A673 (cell line): ENCODE measurements around the gene ATG7. TPM values are rescaled to one million over a fixed set of nuclear protein-coding genes. Genes with fewer than 3 reads are reported as not detected.

Experiments used
- BruUV-seq: library from RNA; stranded (reverse); fragments of 400-500 nt; replicated peaks from 2 replicates; lab custom pipeline; 2021; lab: Mats Ljungman, UMichigan
- CTCF ChIA-PET: fragments of 300-600 bp; sonication (Branson Sonifier 250); formaldehyde crosslinking; loops from one replicate; lab custom pipeline; 2022; ENCODE audit warnings: antibody characterized with exemption; lab: Charles Lee
- POLR2A ChIA-PET: fragments of 300-600 bp; sonication (Branson Sonifier 250); formaldehyde crosslinking; loops from one replicate; lab custom pipeline; 2022; ENCODE audit warnings: antibody characterized with exemption; ENCODE audit not compliant: low non-redundant PET; lab: Charles Lee
- DNase-seq: peaks from one replicate; pipeline ENCODE4 v3.0.0-alpha.2; 2015; ENCODE audit warnings: low spot score
- H3K27ac ChIP-seq: fragments of 200-600 bp; sonication (generic); 2 replicates; pipeline ENCODE4 v1.5.1; 2016; ENCODE audit warnings: mixed run types, low read depth, mild to moderate bottlenecking, mixed read lengths, antibody characterized with exemption, low read length; ENCODE audit not compliant: poor library complexity, severe bottlenecking
- H3K27me3 ChIP-seq: fragments of 200-600 bp; sonication (generic); replicated peaks from 2 replicates; pipeline ENCODE4 v1.6.1; 2017; ENCODE audit warnings: mixed run types, low read depth, mild to moderate bottlenecking, mixed read lengths, antibody characterized with exemption, low read length; ENCODE audit not compliant: insufficient read depth, poor library complexity
- H3K36me3 ChIP-seq: fragments of 200-600 bp; sonication (generic); 2 replicates; pipeline ENCODE4 v1.6.1; 2016; ENCODE audit warnings: mixed run types, mild to moderate bottlenecking, mixed read lengths, antibody characterized with exemption, low read length; ENCODE audit not compliant: insufficient read depth, poor library complexity, severe bottlenecking
- H3K4me1 ChIP-seq: fragments of 200-600 bp; sonication (generic); 2 replicates; pipeline ENCODE4 v1.6.1; 2017; ENCODE audit warnings: mixed run types, mild to moderate bottlenecking, mixed read lengths, antibody characterized with exemption, low read length; ENCODE audit not compliant: insufficient read depth, poor library complexity, severe bottlenecking
- H3K4me3 ChIP-seq: fragments of 200-600 bp; sonication (generic); 2 replicates; pipeline ENCODE4 v1.5.1; 2016; ENCODE audit warnings: low read depth, mixed run types, mild to moderate bottlenecking, mixed read lengths, low read length; ENCODE audit not compliant: poor library complexity, severe bottlenecking
- H3K9me3 ChIP-seq: fragments of 200-600 bp; sonication (generic); 2 replicates; pipeline ENCODE4 v1.6.1; 2016; ENCODE audit warnings: mixed run types, low read depth, mild to moderate bottlenecking, mixed read lengths, antibody characterized with exemption, low read length; ENCODE audit not compliant: poor library complexity, severe bottlenecking
- EZH2 ChIP-seq: fragments of 200-600 bp; sonication (generic); IDR thresholded peaks from 2 replicates; pipeline ENCODE4 v1.6.1; 2017; ENCODE audit warnings: borderline replicate concordance, low read depth, mild to moderate bottlenecking, mixed read lengths, antibody characterized with exemption, low read length; ENCODE audit not compliant: poor library complexity, severe bottlenecking
- intact Hi-C: fragments of 100-400 bp; cut with micrococcal nuclease; formaldehyde crosslinking; loops from one replicate; pipeline ENCODE4 v1.10.0; 2022; ENCODE audit not compliant: unreplicated experiment
- total RNA-seq: library from RNA; stranded (reverse); gene quantifications from 2 replicates; pipeline ENCODE4 v1.2.3, GENCODE V29; 2021
- TF ChIP-seq, protein P1 (sequence below): fragments of 300-800, 200-600 bp; sonication (generic); conservative IDR thresholded peaks from 2 replicates; pipeline ENCODE4 v1.5.1; 2017; ENCODE audit warnings: low read depth, mild to moderate bottlenecking, antibody characterized with exemption, low read length, moderate library complexity, mixed read lengths

The ATG7 gene
- total RNA-seq, 1 experiment from 2014 or later: 30.9 TPM

GRCh38 chr3:11230832-11231231 is 41.4 kb upstream of the ATG7 start:
- Histone ChIP-seq H3K36me3 (no peaks in the 10 kb centered on the region), H3K27ac (no peak overlapping the region), H3K27me3 (no peaks in the 10 kb centered on the region), H3K4me1 (peaks cover 4% of the 10 kb centered on the region), H3K9me3 (no peaks in the 10 kb centered on the region), H3K4me3 (no peak overlapping the region)
- DNase-seq: no peak
- ChIA-PET CTCF (no interaction called here), POLR2A (no interaction called here)
- no TSS peak for BruUV-seq
- intact Hi-C loops: no loop called here
- no peak for TF ChIP-seq EZH2
- TF ChIP-seq, protein P1, sequence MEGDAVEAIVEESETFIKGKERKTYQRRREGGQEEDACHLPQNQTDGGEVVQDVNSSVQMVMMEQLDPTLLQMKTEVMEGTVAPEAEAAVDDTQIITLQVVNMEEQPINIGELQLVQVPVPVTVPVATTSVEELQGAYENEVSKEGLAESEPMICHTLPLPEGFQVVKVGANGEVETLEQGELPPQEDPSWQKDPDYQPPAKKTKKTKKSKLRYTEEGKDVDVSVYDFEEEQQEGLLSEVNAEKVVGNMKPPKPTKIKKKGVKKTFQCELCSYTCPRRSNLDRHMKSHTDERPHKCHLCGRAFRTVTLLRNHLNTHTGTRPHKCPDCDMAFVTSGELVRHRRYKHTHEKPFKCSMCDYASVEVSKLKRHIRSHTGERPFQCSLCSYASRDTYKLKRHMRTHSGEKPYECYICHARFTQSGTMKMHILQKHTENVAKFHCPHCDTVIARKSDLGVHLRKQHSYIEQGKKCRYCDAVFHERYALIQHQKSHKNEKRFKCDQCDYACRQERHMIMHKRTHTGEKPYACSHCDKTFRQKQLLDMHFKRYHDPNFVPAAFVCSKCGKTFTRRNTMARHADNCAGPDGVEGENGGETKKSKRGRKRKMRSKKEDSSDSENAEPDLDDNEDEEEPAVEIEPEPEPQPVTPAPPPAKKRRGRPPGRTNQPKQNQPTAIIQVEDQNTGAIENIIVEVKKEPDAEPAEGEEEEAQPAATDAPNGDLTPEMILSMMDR: no peak

GRCh38 chr3:11235385-11235784 is 36.8 kb upstream of the ATG7 start:
- H3K27ac ChIP-seq: no peak overlapping the region
- H3K4me3 ChIP-seq: no peak overlapping the region
- peak; percentile 15 for DNase-seq
- no peaks in the 10 kb centered on the region for H3K9me3 ChIP-seq
- H3K4me1 ChIP-seq: no peaks in the 10 kb centered on the region
- BruUV-seq: no TSS peak
- no peaks in the 10 kb centered on the region for H3K36me3 ChIP-seq
- ChIA-PET CTCF (interaction anchor here (0.6 to 1.7 kb wide), 2 partner anchors 99 to 180 kb away, joined by 5 read pairs; no protein-coding TSS in a partner anchor), POLR2A (no interaction called here)
- intact Hi-C loops: no loop called here
- no peaks in the 10 kb centered on the region for H3K27me3 ChIP-seq
- TF ChIP-seq, protein P1: no peak
- TF ChIP-seq EZH2: no peak

DNA sequence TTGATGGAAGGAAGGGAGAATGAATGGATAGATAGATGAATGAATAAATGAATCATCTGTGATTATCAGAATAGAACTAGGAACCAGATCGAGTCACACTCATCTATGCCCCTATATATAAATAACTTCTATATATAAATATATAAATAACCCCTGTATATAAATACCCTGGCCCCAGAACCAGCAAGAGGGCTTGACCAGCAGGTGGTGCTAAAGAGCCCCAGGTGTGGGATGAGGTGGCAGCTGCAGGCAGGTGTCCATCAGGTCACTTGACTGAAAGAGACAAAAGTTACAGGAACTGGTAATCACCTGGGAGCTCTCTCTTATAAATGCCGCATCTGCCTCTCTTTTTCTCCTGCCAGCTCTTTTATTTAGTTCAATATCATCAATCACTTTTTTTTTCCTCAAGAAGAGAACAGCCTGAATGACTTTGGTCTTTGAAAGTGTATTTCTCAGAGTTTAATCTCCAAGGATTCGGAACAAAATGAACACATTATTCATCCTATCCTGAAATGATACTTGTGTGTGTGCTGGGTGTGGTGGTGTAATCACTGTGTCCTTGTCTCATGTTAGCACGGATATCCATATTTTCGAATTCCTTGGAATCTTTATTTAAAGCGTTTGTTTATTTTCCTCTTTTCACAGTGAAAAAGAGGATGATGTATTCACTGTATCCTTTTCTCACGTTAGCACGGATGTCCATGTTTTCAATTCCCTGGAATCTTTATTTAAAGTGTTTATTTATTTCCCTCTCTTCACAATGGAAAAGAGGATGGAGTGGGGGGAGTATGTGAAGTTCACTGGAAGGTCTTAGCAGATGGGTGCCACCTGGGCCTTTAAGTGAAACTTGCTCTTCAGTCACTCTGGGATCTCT is 35.4 kb upstream of the ATG7 start:
- H3K27ac ChIP-seq: no peak overlapping the region
- TF ChIP-seq, protein P1: peak; percentile 81
- TF ChIP-seq EZH2: no peak
- CTCF ChIA-PET: interaction anchor here (0.6 to 1.7 kb wide), 3 partner anchors 35 to 236 kb away, joined by 3 to 5 read pairs (median 3); partner anchors contain the start of gene ATG7

More for the DNA sequence above, 35.4 kb upstream of the ATG7 start:
- Histone ChIP-seq H3K9me3 (no peaks in the 10 kb centered on the region), H3K27me3 (no peaks in the 10 kb centered on the region), H3K4me3 (no peak overlapping the region), H3K36me3 (no peaks in the 10 kb centered on the region), H3K4me1 (no peaks in the 10 kb centered on the region)
- no TSS peak for BruUV-seq
- POLR2A ChIA-PET: no interaction called here
- peak; percentile 52 for DNase-seq
- intact Hi-C loops: loop anchor here (1.0 kb wide), 1 partner anchor 98 kb away; no protein-coding TSS in a partner anchor
